ENCODE data around the gene CABP1. TPM values are rescaled to one million over a fixed set of nuclear protein-coding genes. Genes with fewer than 3 reads are reported as not detected.
"Not testable (repeated sequence)": the region's sequence is repeated elsewhere in the genome, so short reads cannot be mapped to it uniquely, and the experiment has no call there.

The CABP1 gene
- total RNA-seq, 1 donor from 2014 or later = not detected

DNA sequence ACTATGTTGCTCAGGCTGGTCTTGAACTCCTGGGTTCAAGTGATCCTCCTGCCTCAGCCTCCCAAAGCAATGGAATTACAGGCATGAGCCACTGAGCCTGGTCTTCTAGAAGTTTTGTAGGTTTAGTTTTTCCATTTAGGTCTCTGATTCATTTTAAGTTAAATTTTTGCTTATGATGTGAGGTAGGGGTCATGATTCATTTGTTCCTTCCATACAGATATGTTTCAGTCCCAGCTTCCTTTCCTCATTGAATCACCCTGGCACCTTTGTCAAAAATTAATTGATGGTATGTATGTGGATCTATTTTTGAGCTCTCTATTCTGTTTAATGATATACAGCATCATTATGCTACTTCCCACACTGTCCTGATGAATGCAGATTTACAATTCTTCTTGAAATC, 25.6 kb upstream of the CABP1 start:
- DNase-seq (ENCODE audit: low spot score) = no peak

DNA sequence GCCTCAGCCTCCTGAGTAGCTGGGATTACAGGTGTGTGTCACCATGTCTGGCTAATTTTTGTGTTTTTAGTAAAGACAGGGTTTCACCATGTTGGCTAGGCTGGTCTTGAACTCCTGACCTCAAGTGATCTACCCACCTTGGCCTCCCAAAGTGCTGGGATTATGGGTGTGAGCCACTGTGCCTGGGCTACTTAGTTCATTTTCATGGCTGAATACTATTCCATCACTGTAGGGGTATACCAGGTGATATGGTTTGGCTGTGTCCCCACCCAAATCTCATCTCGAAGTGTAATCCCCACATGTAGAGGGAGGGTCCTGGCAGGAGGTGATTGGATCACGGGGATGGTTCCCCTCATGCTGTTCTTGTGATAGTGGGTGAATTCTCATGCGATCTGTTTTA, 23.2 kb upstream of the CABP1 start:
- H3K4me3 Mint-ChIP-seq (ENCODE audit: unreplicated experiment); H3K36me3 Mint-ChIP-seq (ENCODE audit: low read depth, unreplicated experiment); H3K9me3 Mint-ChIP-seq (ENCODE audit: unreplicated experiment); H3K4me1 Mint-ChIP-seq (ENCODE audit: unreplicated experiment); H3K27me3 Mint-ChIP-seq (ENCODE audit: unreplicated experiment); H3K27ac Mint-ChIP-seq (ENCODE audit: unreplicated experiment); DNase-seq (ENCODE audit: low spot score): not testable (repeated sequence)

More for the DNA sequence above, 25.6 kb upstream of the CABP1 start:
- no peaks in the 10 kb centered on the region for H3K36me3 Mint-ChIP-seq (ENCODE audit: low read depth, unreplicated experiment)
- no peaks in the 10 kb centered on the region for H3K9me3 Mint-ChIP-seq (ENCODE audit: unreplicated experiment)
- TF ChIP-seq, protein P1, sequence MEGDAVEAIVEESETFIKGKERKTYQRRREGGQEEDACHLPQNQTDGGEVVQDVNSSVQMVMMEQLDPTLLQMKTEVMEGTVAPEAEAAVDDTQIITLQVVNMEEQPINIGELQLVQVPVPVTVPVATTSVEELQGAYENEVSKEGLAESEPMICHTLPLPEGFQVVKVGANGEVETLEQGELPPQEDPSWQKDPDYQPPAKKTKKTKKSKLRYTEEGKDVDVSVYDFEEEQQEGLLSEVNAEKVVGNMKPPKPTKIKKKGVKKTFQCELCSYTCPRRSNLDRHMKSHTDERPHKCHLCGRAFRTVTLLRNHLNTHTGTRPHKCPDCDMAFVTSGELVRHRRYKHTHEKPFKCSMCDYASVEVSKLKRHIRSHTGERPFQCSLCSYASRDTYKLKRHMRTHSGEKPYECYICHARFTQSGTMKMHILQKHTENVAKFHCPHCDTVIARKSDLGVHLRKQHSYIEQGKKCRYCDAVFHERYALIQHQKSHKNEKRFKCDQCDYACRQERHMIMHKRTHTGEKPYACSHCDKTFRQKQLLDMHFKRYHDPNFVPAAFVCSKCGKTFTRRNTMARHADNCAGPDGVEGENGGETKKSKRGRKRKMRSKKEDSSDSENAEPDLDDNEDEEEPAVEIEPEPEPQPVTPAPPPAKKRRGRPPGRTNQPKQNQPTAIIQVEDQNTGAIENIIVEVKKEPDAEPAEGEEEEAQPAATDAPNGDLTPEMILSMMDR (IDR thresholded peaks at IDR 0.05; ENCODE audit: unreplicated experiment) = no peak
- H3K27ac Mint-ChIP-seq (ENCODE audit: unreplicated experiment) = no peak overlapping the region
- H3K4me3 Mint-ChIP-seq (ENCODE audit: unreplicated experiment) = no peak overlapping the region
- no peaks in the 10 kb centered on the region for H3K27me3 Mint-ChIP-seq (ENCODE audit: unreplicated experiment)
- H3K4me1 Mint-ChIP-seq (ENCODE audit: unreplicated experiment) = no peaks in the 10 kb centered on the region

DNA sequence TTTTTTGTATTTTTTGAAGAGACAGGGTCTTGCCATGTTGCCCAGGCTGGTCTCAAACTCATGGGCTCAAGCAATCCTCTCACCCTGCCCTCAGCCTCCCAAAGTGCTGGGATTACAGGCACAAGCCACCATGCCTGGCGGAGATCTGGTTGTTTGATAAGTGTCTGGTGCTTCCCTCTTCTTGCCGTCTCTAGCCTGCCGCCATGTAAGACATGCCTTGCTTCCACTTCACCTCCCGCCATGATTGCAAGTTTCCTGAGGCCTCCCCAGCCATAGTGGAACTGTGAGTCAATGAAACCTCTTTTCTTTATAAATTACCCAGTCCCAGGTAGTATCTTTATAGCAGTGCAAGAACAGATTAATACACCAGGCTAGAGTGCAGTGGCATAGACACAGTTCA, 22.7 kb upstream of the CABP1 start:
- not testable (repeated sequence) for H3K9me3 Mint-ChIP-seq (ENCODE audit: unreplicated experiment); H3K27me3 Mint-ChIP-seq (ENCODE audit: unreplicated experiment); H3K4me1 Mint-ChIP-seq (ENCODE audit: unreplicated experiment); DNase-seq (ENCODE audit: low spot score); H3K36me3 Mint-ChIP-seq (ENCODE audit: low read depth, unreplicated experiment); H3K4me3 Mint-ChIP-seq (ENCODE audit: unreplicated experiment); H3K27ac Mint-ChIP-seq (ENCODE audit: unreplicated experiment)

DNA sequence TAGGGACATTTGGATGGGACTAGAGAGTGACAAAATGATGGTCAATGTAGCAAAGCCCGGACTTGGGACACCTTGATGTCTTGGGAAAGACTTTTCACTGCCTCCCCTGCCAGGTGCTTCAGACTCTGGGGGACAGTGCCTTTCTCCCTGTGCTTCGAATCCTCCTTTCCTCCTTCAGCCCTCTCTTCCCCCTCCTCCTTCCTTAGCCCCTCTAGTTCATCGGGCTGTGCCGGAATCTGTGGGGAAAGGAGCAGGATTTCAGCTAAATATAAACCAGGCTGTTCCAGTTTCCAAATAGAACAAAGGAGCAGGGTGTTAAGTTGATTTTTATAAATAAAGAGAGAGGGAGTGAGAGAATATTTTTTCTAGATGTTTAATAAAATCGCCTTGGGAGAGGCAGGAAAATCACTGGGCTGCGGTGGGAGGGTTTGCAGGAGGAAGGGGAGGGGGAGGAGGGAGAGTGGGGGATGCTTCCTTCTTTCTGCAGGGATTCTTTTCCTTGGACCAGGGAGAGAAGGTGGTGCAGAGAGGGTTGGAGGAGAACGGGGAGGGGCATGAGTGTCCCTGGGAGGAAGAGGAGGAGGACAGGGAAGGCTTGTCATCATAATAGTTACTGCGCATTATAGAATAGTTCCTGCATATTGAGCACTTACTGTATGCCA, 21.3 kb upstream of the CABP1 start:
- no peak overlapping the region for H3K27ac Mint-ChIP-seq (ENCODE audit: unreplicated experiment)
- H3K4me1 Mint-ChIP-seq (ENCODE audit: unreplicated experiment) = peaks cover 12% of the 10 kb centered on the region
- no peaks in the 10 kb centered on the region for H3K9me3 Mint-ChIP-seq (ENCODE audit: unreplicated experiment)
- H3K27me3 Mint-ChIP-seq (ENCODE audit: unreplicated experiment) = no peaks in the 10 kb centered on the region
- H3K4me3 Mint-ChIP-seq (ENCODE audit: unreplicated experiment) = no peak overlapping the region
- TF ChIP-seq, protein P1 (IDR thresholded peaks at IDR 0.05; ENCODE audit: unreplicated experiment) = no peak
- DNase-seq (ENCODE audit: low spot score) = no peak
- H3K36me3 Mint-ChIP-seq (ENCODE audit: low read depth, unreplicated experiment) = no peaks in the 10 kb centered on the region

DNA sequence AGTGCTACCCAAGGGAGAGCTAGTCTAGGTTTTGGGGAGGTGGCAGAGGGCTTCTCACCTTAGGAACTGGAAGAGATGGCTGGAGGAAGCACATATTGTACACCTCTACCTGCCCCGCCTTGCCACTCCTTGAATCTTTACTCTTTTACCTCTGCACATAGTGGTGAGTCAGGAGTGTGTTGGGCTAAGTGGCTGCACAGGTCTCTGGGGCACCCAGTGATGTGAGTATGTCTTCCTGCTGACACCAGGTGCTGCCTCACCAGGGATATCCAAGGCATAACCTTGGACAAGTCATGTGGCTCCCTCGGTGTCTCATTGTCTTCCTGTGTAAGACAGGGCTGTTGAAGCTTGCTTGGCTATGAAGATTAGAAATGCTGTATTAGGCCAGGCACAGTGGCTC, 19.8 kb upstream of the CABP1 start:
- no peak overlapping the region for H3K27ac Mint-ChIP-seq (ENCODE audit: unreplicated experiment)
- peaks cover 12% of the 10 kb centered on the region for H3K4me1 Mint-ChIP-seq (ENCODE audit: unreplicated experiment)
- TF ChIP-seq, protein P1 (IDR thresholded peaks at IDR 0.05; ENCODE audit: unreplicated experiment) = no peak
- no peaks in the 10 kb centered on the region for H3K36me3 Mint-ChIP-seq (ENCODE audit: low read depth, unreplicated experiment)
- peaks cover 2% of the 10 kb centered on the region for H3K27me3 Mint-ChIP-seq (ENCODE audit: unreplicated experiment)
- no peak overlapping the region for H3K4me3 Mint-ChIP-seq (ENCODE audit: unreplicated experiment)
- no peaks in the 10 kb centered on the region for H3K9me3 Mint-ChIP-seq (ENCODE audit: unreplicated experiment)
- DNase-seq (ENCODE audit: low spot score) = no peak

DNA sequence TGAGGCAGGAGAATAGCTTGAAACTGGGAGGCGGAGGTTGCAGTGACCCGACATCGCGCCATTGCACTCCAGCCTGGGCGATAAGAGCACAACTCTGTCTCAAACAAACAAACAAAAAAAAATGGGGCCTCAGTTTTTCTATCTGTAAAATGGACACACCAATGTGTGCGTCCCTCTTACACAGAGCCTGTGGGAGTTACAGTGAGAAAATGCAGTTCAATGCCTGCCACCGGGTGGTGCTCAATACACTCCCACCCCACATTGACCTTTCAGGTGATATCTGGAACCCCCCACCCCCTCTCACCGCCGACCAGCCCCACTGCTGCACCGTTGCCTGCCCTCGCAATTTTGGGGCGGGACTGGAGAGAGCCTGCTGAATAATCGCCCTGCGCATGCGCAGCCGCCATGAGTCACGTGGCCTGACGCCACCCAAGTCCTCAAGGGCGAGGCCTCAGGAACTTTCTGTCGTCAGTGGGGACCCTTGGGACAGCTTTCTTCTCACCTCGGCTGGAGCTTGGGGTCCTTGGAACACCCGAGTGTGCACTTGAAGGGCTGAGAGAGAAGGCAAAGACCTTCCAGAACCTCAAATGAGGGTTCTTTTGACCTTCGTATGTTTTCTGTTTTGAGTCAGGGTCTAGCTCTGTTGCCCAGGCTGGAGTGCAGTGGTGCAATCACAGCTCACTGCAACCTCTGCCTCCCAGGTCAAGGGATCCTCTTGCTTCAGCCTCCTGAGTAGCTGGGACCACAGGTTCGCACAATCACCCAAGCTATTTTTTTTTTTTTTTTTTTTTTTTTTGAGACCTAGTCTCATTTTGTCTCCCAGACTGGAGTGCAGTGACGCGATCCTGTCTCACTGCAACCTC, 14.6 kb upstream of the CABP1 start:
- H3K4me1 Mint-ChIP-seq (ENCODE audit: unreplicated experiment) = peaks cover 12% of the 10 kb centered on the region

More for the DNA sequence above, 14.6 kb upstream of the CABP1 start:
- no peak for DNase-seq (ENCODE audit: low spot score)
- Mint-ChIP-seq H3K27me3 (ENCODE audit: unreplicated experiment) (peaks cover 4% of the 10 kb centered on the region), H3K4me3 (ENCODE audit: unreplicated experiment) (no peak overlapping the region), H3K36me3 (ENCODE audit: low read depth, unreplicated experiment) (no peaks in the 10 kb centered on the region), H3K9me3 (ENCODE audit: unreplicated experiment) (no peaks in the 10 kb centered on the region), H3K27ac (ENCODE audit: unreplicated experiment) (no peak overlapping the region)
- TF ChIP-seq, protein P1 (IDR thresholded peaks at IDR 0.05; ENCODE audit: unreplicated experiment) = peak; percentile 20

Measured in endothelial cell (in vitro differentiated cells).